Measurements from ENCODE around the gene SYT13.

The SYT13 gene

DNA sequence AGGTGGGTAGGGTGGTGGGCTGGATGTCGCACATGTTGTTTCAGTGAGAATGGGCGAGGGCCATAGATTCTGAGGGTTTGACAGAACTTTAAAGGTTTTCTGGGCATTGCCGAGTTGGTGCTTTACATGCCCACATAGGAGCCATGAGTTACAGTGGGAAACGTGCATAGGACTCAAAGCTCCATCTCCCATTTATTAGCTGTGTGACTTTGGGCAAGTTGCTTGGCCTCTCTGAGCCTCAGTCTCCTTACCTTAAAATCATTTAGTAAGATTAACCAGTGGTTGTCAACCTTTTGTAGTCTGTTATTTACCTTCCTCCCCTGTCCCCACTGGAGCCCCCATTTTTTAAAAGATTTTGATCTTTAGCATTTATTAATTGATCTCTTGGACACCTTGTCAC, 67.4 kb downstream of the SYT13 start:
- no peak for DNase-seq (ENCODE audit: low spot score)

- no peak for DNase-seq (ENCODE audit: low spot score)
Measured at GRCh38 chr11:45217991-45218390, 68.2 kb downstream of the SYT13 start.

DNA sequence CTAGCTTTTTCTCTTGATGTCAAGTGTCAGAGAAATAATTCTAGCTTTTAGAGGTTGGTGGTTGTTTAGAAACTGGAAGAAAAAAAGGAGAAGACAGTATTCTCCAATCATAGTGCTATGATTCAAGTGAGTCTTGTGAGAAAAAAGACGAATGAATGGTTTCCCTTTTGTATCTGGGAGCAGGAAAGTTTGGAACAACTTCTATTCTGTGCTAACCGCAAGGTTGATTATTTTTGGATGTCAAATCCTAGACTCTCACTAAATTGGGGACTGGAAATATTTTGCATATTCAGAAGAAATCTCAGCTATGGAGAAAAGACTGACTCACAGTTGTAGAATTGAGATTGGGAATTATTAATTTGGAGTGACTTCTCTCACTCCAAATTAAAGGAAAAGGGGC, 69.2 kb downstream of the SYT13 start:
- DNase-seq (ENCODE audit: low spot score) = no peak

DNA sequence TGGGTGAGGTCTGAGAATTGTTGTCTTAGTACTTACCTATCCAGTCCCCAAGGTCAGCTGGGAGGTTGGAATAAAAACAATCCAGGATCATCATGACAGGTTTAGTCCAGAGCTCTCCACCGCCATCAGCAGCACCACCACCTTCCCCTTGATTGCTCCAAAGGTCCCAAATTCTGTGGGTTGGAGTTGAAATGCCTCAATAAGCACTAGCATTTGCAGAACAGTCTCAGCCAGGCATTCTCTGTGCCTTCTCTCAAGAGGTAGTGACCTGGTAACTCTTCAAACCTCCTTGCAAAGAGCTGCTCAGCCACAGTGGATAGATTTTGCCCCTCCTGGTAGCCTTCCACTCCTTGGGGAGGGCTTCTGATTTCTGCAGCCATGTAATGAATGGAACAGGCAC, 70.1 kb downstream of the SYT13 start:
- no peak for DNase-seq (ENCODE audit: low spot score)

- DNase-seq (ENCODE audit: low spot score) = no peak
Measured at GRCh38 chr11:45215098-45215865, 70.9 kb downstream of the SYT13 start.

DNA sequence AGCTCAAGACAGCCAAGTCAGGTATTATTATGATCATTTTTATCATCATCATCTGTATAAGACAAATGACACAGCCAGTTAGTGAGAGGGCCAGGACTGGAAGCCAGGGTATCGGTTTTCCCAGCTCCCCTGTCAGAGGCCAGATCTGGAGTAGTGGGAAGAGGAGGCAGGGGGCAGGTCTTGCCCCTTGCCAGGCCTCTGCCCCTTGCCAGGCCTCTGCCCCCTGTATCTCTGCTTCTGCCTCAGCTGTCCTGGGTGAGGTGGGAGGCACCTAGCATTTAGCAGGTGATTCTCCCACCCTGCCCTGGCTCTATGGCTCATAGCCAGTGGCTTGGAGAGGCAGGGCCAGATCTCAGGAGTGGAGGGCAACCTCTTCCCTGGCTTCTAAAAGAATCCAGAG, 72.4 kb downstream of the SYT13 start:
- DNase-seq (ENCODE audit: low spot score) = no peak

GRCh38 chr11:45213316-45213665, 72.8 kb downstream of the SYT13 start:
- no peak for DNase-seq (ENCODE audit: low spot score)

DNA sequence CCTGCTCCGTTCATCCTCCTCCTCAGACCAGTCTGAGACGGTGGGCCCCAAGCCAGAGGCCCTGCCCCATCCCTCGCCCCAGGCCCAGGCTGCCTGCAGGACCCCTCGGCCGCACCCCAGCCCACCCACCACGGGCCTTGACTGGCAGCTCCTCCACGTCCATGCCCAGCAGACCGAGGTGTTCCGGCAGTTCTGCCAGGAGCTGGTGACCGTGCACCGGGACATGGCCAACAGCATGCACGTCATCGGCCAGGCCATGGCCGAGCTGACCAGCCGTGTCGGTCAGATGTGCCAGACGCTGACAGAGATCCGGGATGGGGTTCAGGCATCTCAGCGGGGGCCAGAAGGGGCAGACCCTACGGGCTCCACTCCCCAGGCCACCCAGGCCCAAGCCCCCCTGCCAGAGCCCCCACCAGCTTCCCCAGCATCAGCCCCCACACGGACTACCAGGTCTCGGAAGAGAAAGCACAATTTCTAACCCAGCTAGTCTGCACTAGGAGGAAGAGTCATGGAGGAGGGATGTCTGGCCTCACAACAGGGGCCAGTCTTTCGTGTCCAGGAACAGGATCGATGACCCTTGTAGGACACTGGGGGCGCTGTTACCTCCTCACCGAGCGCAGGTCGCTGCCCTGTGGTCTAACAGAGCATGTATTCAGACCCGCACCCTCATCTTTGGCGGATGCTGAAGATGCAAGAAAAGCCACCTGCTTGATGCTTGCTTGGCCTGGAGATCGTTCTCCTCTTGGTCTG, 73.4 kb downstream of the SYT13 start:
- DNase-seq (ENCODE audit: low spot score) = no peak

DNA sequence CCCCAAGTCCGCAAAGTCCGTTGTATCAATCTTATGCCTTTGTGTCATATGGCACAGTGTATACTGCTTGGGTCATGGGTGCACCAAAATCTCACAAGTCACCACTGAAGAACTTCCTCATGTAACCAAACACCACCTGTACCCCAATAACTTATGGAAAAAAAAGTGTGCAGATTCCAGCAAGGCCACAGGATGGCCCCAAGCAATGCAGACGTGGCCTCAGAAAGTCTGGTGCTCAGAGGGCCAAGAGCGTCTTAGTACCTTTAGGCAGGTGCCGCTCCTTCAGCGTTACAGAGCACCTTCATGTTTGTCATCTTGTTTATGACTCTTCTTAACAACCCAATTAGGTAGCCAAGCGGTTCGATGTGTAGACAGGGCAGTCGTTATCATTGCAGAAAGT, 74.4 kb downstream of the SYT13 start:
- no peak for DNase-seq (ENCODE audit: low spot score)

DNA sequence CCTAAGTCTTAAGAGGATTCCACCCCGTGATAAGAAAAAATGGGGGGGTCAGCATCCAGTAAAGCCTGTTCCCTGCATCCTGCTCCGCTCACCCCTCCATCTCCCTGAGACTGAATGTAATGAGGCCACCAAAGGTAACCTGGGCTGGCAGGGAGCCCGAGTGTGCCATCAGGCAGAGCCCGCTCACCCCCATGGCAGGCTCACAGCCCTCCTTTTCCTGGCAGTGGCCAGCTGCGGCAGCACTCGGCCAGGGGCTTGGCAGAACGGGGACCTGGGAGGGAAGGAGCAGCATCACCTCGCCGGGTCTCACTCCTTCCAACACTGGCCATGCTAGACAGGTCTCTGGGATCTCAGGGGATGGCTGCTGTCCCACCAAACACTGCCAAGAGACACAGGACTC, 75.3 kb downstream of the SYT13 start:
- no peak for DNase-seq (ENCODE audit: low spot score)

GRCh38 chr11:45209891-45210699, 76.0 kb downstream of the SYT13 start:
- no peak for DNase-seq (ENCODE audit: low spot score)

GRCh38 chr11:45209000-45209879, 76.9 kb downstream of the SYT13 start:
- no peak for DNase-seq (ENCODE audit: low spot score)

DNA sequence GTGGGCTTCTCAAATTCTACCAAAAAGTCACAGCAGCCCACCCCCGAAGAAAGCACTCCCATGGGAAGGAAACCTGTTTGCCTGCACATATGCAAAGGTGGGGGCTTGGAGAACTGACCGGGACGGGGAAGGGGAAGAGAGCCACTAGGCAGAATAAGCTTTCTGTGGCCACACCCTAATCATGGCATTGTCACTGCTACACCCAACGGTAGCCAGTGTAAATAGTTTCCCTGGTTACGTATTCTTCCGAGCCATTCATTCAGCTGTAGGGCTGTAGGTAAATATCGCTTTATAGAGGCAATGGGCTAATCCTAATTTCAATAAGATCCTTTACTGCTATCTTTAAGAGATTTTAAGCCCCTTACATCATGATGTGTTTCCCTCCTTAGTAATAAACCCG, 78.0 kb downstream of the SYT13 start:
- no peak for DNase-seq (ENCODE audit: low spot score)

DNA sequence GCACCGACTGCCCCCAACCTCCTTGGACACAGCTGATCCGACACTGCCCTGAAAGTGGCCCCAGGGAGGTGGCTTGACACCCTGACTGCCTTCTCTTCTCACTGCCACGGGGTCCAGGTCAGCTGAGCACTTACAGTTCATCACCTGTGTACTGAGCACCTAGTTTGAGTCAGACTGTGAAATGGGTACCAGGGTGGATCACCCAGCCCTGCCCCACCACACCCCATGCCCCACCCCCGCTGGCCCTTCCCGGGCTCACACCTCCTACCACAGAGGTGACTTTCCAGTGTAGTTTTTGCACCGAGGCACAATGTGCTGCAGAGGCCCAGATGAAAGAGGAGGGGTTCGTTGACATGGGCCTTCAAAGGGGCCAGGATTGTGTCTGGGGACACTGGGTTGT, 80.2 kb downstream of the SYT13 start:
- no peak for DNase-seq (ENCODE audit: low spot score)

GRCh38 chr11:45204761-45205160, 81.4 kb downstream of the SYT13 start:
- DNase-seq (ENCODE audit: low spot score) = no peak

DNA sequence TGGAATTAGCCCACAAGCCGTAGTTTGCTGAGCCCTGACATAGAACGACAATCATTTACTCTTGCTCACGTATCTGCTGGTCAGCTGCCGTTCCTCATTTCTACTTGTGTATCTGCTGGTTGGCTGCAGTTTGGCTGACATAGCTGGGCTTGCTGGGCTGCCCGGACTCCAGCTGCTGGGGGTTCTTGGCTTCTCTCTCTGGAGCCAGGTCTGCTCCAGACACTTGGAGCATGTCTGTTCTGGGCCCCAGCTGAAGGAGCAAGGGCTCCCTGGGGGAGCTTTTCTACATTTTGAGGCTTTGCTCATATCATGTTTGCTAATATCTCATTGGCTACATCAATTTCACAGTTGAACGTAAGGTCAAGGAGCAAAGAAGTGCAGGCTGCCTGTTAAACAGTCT, 92.4 kb downstream of the SYT13 start:
- DNase-seq (ENCODE audit: low spot score) = no peak
